GM12891 (cell line): ENCODE results near the gene LPIN2.

Source experiments
- POLR2A ChIP-seq: IDR thresholded peaks from 2 replicates; pipeline ENCODE4 v1.6.1; 2011; ENCODE audit warnings: low read depth, low read length, control low read depth
- POLR2AphosphoS5 ChIP-seq: IDR thresholded peaks from 2 replicates; pipeline ENCODE4 v1.6.1; 2011; ENCODE audit warnings: low read depth, low read length, control low read depth
- TAF1 ChIP-seq: IDR thresholded peaks from 2 replicates; pipeline ENCODE4 v1.6.1; 2011; ENCODE audit warnings: low read depth, low read length, control low read depth

- no peak for TF ChIP-seq TAF1
- TF ChIP-seq POLR2AphosphoS5 = no peak
- no peak for TF ChIP-seq POLR2A
Observed at GRCh38 chr18:2986150-2986865, 26.6 kb downstream of the LPIN2 start.
